Hematopoietic multipotent progenitor cell treated with erythropoietin and hydrocortisone succinate and interleukin-3 and kit ligand, for 8 days (in vitro differentiated cells): ENCODE measurements around the gene GALNT1.
"Not testable (repeated sequence)": the region's sequence is repeated elsewhere in the genome, so short reads cannot be mapped to it uniquely, and the experiment has no call there.

Experiments used
- DNase-seq: peaks from one replicate; pipeline ENCODE4 v3.0.0-alpha.2; 2015

GALNT1 gene

DNA sequence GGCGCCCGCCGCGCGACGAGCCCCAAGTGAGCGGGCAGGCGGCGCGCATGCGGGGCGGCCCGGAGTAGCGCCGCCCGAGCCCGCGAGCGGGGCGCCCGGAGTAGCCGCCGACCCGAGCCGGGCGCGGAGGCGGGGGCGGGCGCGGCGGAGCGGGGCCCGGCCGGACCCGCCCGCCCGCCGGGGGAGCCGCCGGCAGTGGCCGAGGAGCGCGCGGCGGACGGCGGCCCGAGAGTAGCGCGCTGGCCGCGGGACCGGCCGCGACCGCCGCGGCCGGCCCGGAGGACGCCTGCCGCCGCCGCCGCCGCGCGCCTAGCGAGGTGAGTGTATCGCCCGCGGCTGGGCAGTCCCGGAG, at the start of gene GALNT1:
TSS of gene GALNT1 (plus strand) at position 195 of the 352 bp plus-strand sequence. CDS start 72,923 bp downstream, outside the sequence.
- DNase-seq, result no peak

DNA sequence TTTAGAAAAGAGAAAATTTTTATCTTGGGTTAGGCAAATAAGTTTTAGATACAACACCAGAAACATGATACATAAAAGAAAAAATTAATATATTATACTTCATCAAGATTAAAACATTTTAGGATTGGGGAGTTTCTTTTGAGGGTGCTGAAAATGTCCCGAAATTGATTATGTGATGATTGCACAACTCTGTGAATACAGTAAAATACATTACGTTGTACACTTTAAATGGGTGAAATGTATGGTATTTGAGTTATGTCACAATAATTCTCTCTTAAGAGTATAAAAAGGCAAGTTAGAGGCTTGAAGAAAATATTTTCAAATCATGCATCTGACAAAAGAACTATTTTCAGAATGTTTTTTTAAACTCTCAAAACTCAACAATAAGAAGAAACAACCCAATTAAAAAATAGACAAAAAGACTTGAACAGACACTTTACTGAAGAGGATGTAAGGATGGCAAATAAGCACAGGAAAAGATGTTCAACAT, 47.6 kb upstream of the GALNT1 start:
- no peak for DNase-seq

DNA sequence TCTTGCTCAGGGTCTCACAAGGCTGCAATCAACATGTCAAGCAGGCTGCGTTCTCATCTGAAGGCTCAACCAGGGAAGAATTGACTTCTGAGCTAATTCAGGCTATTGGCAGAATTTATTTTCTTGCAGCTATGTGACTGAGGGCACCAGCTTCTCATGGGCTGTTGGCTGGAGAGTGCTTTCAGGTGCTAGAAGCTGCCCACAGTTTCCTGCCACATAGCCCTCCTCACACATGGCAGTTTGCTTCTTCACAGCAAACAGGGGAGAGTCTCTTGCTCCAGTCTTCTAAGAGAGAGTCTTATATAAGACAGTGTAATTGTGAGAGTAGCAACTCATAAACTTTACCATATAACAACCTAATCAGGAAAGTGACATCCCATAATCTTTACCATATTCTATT, 46.2 kb upstream of the GALNT1 start:
- DNase-seq, result no peak

DNA sequence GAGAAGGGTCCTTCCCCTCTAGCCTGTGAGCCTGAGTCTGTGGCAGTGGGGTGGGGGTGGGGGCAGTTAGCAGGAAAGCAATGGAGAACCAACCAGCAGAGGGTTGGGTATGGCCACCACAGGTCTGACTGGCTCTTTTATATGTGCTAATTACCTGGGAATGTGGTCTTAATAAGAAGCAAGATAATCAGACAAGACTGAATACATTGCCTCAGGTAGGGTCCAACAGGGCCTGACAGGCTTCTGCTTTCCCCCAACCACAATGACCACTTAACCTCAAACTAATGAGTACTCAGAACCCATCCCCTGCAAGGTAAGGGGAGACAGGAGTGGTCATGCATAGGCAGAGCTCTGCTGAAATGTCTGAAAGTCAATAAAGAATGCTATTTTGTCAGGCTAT, 39.2 kb upstream of the GALNT1 start:
- no peak for DNase-seq

DNA sequence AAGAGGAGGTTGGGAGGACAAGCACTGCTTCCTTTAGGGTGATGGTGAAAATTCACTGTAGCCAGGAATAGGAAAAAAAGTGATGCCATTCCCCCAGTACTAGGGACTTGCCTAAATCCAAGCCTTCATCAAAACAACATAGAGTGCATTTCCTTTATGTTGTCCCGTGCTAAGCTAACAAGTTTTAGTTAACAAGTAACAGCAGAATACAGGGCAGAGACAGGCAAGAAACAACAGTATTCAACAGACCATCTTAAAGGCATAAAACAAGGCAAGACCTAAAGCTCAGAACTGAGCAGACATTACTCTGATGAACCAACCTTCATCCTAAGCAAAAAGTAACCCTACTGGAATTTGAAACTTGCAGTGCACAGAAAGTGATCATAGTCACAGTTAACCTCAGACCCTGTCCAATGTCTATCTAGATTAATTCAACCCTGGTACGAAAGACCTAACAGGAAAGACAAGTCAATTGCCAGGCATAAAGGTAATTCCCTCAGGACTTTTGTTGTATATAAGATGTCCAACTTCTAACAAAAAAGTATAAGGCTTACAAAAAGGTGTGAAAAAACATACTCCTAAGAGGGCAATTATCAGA, 34.4 kb upstream of the GALNT1 start:
- DNase-seq, result no peak

DNA sequence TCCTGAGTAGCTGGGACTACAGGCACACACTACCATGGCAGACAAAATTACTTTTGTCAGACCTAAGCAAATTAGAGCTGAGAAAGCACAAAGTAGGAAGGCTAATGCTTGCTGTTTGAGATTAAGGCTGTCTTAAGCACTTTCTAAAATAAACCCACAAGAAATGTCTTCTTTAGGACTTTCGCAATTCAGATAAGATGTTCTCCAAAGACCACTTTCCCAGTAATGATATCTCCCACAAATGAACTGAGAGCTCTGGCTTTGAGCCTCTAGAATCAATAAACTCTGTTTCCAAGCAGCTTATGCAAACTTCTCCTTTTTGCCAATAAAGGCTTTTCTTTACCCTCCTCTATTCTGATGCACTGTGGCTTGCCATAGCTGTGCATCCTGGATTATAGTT, 32.0 kb upstream of the GALNT1 start:
- no peak for DNase-seq

DNA sequence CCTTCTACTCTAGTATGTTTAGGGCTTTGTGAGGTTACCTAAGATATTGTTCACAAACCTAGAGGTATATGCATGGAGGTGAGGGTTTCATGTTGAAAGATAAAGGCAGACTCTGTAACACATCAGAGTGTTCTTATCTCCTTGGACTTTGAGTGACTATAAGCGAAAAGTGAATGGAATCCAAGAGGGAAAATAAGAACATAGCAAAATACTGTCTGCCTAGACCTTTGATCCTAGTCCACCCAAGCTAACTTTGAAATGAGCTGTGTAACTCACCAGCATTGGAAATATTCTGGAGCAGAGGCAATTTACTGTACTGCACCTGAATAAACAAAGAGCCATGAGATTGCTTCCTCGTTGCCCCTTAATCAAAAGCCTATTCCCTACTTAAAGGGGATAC, 28.2 kb upstream of the GALNT1 start:
- no peak for DNase-seq

DNA sequence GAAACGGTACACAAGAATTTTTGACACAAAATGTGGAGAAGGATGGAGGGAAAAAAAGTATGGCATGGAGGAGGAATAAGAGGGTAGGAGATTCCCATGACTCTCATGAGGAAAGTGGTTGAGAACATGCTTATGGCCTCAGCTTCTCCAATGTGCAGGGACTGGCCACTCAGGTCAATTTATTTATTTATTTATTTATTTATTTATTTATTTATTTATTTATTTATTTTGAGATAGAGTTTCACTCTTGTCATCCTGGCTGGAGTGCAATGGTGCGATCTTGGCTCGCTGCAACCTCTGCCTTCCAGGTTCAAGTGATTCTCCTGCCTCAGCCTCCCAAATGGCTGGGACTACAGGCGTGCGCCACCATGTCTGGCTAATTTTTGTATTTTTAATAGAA, 26.0 kb upstream of the GALNT1 start:
- not testable (repeated sequence) for DNase-seq

DNA sequence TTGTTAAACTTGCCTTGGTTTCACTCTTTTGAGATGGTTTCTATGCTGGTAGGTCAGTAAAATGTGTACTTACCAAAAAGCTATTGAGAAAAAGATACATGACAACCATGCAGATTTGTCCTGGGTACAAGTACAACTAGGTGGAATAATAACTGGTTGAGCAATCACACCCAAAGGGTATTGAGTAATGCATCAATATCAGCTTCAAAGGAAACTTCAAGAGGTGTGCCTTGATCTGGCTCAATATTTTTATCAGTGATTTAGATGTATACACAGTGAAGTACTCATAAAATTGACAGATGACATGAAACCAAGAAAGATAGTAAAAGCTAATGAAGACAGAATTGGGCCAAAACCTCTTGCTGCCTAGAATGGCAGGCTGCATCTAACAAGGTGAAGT, 21.7 kb upstream of the GALNT1 start:
- no peak for DNase-seq

DNA sequence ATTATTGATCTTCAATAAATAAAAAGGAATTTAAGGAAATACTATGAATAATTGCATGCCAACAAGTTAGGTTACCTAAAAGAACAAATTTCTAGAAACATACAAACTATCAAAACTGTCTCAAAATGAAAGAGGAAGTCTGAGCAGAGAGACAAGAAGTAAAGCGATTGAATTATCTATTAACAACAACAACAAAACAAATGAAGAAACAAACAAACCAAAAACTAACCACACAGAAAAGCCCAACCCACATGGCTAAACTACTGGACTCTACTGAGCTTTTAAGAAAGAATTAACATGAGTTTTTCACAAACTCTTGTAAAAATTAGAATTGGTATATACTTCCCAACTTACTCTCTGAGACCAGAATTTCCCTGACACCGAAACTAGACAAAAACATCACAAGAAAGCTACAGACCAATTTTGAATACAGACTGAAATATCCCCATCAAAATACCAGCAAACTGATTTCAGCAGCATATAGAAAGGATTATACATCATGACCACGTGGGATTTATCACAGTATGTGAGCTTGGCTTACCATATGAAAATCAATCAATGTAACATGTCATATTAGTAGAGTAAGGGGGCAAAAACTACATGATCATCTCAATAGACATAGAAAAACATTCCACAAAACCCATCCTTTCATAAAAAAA, 16.6 kb upstream of the GALNT1 start:
- DNase-seq, result no peak

DNA sequence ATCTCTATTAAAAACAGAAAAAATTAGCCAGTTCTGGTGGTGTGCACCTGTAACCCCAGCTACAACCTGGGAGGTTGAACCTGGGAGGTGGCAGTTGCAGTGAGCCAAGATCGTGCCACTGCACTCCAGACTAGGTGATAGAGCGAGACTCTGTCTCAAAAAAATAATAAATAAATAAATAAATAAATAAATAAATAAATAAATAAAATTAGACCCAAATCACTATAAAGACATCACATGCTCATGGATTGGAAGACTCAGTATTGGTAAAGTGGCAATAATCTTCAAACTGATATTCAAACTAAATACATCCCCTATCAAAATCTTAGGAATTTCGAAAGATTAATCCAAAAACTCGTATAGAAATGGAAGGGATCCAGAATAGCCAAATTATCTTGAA, 15.5 kb upstream of the GALNT1 start:
- DNase-seq, result no peak

DNA sequence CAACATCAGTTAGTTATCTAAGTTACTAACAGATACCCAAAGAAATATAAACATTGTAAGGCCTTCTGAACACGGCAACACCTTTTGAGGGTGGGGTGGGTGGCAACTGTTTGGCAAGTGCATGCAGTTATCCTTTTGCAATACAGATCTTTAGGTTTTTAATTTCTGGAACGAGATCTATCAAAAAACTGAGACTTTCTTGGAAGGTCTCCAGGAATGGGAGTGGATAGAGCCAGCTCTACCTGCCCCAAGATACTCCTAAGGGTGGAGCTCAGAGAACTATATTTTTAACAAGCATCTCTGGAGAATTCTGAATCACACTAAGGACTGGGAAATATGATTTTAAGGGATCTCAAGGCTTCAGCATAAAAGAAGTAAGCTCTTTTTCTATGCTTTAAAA, 11.4 kb upstream of the GALNT1 start:
- DNase-seq, result no peak

DNA sequence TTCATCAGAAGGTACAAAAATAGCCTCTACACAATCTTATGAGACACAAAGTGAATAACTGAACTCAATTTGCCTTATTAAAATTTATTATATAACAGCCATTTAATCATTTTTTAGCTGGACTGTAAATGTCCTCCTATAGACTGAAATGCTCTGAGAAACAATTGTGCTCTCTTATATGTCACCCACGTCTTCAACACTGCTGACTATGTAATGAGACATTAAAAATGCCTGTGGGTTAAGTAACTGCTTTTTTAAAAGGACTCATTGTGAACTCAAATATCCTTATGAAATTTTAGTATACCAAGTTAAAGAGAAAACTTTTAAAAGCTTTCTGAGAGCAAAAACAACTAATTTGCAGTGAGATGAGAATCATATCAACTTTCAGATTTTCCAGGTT, 10.4 kb upstream of the GALNT1 start:
- no peak for DNase-seq

DNA sequence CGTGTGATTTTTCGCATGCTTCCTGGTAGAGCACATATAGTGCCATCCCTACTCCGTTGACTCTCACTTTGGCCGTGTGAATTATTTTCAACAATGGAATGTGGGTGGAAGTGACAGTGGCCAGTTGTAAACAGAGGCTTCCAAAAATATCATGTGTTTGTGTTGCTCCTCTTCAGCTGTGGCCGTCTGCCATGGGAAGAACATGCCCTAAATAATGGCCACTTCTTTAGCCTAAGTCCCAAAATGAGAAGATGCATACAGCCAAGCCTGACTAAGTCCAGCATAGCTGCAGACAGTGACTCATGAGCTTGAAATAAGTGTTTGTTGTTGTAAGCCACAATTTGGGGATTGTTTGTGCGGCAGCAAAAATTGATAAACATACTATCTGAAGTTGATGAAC, 8.9 kb upstream of the GALNT1 start:
- DNase-seq, result no peak

DNA sequence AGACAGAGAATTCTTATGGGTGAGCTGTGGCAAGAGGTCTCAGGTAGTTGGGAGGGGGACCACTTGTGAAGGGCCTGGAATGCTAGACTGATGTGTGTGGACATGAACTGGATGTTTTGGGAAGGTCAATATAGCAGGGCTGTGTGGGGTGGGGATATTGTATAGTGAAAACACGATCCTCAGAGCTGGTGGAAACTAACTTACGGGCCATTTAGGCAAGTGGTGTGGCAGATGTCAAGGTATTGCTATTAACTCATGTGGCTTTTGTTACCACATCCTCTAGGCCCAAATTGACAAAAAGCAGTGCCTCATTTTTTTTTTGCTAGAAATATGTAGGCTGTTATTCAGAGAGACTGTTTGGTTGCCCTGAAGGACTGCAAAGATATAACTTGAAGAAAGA, 8.0 kb upstream of the GALNT1 start:
- DNase-seq, result no peak

DNA sequence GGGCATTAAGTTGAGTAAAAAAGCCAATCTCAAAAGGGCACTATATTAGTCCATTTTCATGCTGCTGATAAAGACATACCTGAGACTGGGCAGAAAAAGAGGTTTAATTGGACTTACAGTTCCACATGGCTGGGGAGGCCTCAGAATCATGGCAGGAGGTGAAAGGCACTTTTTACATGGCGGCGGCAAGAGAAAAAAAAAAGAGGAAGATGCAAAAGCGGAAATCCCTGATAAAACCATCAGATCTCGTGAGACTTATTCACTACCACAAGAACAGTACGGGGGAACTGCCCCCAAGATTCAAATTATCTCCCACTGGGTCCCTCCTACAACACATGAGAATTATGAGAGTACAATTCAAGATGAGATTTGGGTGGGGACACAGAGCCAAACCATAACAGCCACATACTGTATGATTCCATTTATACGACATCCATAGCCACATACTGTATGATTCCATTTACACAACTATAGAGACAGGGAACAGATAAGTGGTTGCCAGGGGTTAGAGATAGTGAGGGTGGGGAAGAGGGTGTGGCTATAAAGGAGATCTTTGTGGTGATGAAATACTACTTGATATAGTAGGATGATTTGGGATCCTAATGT, 5.2 kb upstream of the GALNT1 start:
- DNase-seq, result peak; percentile 10

DNA sequence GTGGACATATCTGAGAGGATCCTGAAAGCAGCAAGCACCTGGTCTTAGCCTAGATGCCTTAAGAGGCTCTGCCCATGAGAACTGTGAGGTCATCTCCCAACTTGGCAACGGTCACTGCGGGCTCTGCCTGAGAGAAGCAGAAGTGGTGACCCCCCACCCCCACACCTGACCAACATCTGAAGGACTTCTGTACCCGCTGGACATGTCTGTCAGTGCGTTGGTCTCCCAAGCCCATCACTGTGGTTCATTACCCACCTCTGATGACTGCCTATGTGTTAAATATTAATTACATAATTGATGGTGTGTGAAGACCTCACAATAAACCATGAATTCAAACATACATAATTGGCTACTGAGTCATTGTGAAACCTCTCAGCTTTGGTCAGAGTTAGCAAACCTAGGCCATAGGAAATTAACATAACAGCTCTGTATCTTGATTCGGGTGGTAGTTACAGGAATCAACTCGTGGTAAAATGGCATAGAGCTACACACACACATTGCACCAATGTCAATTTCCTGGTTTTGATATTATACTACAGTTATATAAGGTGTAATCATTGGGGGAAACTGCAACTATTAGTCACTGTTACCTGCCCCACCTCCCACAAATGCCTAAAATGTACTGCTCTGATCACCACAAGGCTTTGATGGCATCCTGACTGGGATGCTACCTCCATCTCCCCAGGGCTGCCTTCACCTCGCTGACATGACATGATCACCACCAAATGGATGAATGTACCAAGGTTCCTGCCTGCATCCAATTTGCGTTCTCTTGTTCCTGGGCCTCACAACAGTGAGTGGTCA, 4.3 kb upstream of the GALNT1 start:
- DNase-seq, result no peak

DNA sequence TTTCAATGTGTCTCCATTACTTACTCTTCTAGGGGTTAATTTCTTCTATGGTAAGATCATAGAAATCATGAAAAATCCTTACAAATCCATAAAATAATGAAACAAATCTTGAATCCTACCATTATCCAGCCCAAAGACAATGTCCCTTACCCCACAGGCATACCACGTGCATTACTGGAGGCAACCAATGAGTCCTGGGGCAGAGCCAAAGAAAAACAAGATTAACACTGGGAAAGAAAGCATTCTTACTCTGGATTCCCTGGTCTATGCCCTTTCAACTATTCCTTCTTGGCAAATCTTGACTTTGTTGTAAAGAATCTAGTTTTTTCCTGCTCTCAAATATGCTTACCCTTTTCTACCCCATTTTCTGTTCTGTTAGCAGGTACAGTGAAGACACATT, 3.1 kb upstream of the GALNT1 start:
- DNase-seq, result no peak

DNA sequence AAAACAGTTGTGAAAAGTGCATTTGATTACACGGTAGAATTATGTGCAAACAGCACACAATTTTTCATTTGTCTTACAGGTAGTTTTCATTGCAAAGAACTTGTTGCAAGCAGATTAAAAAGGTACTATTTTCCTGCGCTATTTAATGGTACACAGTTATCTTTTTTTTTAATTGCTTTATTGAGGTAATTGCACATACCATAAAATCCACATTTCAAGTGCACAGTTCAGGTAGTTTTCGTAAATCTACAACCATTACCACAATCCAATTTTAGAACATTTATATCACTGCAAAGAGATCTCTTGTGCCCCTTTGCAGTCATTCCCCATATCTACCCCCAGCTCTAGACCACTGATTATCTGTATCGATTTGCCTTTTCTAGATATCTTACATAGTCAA, 2.6 kb upstream of the GALNT1 start:
- no peak for DNase-seq

DNA sequence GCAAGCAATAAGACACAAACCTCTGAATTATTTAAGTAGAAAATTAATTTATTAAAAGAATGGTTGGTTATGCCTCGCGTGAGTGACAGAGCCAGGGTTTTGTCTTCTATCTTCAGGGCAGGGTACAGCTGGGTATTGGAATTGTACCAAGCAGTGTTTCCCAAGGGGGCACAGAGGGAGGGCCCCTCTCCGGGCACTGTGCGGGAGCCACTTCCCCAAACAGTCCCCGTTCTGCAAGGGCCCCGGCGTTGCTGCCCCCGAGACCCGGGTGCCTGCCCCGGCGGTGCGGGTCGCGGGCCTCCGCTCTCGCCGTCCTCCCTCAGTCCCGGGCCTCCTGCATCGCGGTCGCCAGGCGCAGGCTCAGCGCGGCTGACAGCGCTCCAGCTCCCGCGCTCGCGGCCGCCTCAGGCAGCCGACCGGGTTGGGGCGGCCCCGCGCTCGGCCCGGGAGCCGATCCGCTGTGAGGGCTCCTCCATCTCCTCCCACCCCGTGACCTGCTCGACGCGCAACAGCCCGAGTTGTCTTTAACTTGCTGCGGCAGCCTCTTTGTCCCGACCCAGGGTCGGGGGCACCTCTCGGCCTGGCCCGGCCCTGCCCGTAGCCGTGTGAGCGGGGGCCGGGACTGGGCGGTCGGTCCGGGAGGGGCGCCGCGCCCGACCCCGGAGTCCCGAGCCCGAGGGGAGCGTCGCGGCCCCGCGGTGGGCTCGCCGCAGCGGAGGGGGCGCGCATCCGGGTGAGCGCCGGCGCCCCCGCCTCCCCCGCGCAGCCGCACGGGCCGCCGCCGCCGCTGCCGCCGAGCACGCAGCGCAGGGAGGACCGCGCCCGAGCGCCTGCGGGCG, 620 bp upstream of the GALNT1 start:
- DNase-seq, result peak; percentile 63

DNA sequence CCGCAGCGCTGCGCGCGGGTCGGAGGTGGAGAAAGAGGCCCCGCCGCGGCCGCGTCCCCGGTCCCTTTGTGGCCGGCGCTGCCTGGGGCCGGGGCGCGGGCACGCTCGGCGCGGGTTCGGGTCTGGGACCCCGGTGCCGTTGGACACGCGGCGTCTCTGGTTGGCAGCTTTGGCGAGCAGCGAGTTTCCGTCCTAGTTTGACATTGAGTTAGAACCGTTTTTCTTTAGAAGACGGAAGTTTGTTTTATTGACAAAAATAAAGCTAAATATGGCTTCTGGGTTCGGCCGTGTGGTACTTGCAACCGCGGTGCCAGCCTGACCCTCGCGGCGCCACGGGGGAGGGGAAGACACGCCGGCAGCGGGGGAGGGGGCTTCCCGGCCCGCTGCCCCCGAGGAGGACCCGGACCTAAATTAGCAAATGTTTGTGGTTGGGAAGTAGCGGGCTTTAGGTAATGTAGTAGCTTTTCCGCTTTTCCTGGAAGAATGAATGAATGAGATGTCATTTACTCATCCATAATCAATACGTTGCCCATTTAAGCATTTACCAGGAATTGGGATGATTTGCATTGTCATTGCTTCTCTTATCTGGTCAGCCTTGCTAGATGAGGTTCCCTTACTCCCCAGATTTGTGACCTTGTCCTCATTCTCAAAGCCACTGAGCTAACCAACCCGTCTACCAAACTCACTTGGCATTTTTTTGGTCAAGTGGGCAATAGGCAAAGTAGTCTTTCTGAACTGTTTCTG, 530 bp downstream of the GALNT1 start:
- peak; percentile 46 for DNase-seq
